Motor neuron (in vitro differentiated cells): ENCODE measurements around the gene LHX3. TPM values are rescaled to one million over a fixed set of nuclear protein-coding genes. Genes with fewer than 3 reads are reported as not detected.
A peak's percentile ranks its signal among the peaks of the same experiment; 100 is the strongest.

Experiments
- ATAC-seq, 8 experiments: fragments of 200-7000 bp; cut with Tn5 transposase; replicated peaks in 6 of 8; 2 replicates each; pipeline ENCODE4 v1.8.0; 2021; ENCODE audit warnings: mild to moderate bottlenecking in 8 of 8, moderate library complexity in 8 of 8
- H3K27ac ChIP-seq, 2 donors: fragments of 250-450 bp; sonication (Bioruptor Pico); 2 replicates each; pipeline ENCODE4 v1.9.0; 2021; ENCODE audit warnings: antibody characterized with exemption in 2 of 2, mild to moderate bottlenecking in 2 of 2, moderate library complexity in 1 of 2
- H3K4me1 ChIP-seq, 2 donors: fragments of 250-450 bp; sonication (Bioruptor Pico); replicated peaks in 1 of 2; 2 replicates each; pipeline ENCODE4 v1.6.1; 2021; ENCODE audit warnings: antibody characterized with exemption in 2 of 2, mild to moderate bottlenecking in 2 of 2, moderate library complexity in 1 of 2
- H3K4me3 ChIP-seq, 5 donors: fragments of 250-450 bp; sonication (Bioruptor Pico); 2 replicates each; pipeline ENCODE4 v1.9.0; 2021; ENCODE audit warnings: antibody characterized with exemption in 5 of 5, mild to moderate bottlenecking in 5 of 5, moderate library complexity in 4 of 5
- WGBS, 10 experiments: fragments of 450-650 bp; shearing (Covaris generic); methylation state at CpG; one replicate each; pipeline ENCODE4 v1.0.0; 2022; 5-methylcytosine and 5-hydroxymethylcytosine counted together
- in situ Hi-C, 9 experiments: fragments of 400-800 bp; cut with MboI; loops; one replicate each; pipeline ENCODE4 v1.15.0; 2021; ENCODE audit warnings: low sequenced_read_pairs in 9 of 9, low pct_unique_long_range_greater_than_20kb in 2 of 9; ENCODE audit not compliant: unreplicated experiment in 9 of 9
- total RNA-seq, 8 experiments: library from RNA; unstranded; fragments of 300-600 nt; gene quantifications; 2 replicates each; pipeline versions ENCODE4 v1.2.3 to v1.2.4, GENCODE V29; 2022

The LHX3 gene
- total RNA-seq, 8 experiments from 2014 or later, result 0.18 to 9.9 (median 3.8) TPM; not detected in 1

DNA sequence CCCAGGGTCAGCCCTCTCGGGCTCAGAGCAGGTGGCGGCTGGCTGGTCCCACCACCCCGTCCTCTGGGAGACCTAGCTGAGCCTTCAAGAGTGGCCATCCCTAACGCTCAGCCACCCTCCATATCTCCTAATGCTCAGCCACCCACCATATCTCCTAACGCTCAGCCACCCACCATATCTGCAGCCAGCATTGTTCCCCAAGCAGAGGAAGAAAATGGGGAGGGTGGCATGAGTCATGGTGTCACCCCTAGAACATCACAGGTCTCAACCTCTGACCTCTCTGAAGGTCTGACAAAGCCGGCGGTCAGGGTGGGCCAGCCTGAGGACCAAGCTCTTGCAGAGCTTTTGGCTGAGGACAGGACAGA, 14.7 kb downstream of the LHX3 start:
- Histone ChIP-seq H3K4me1 (peaks cover 75 to 77% of the 10 kb centered on the region in 2 donors), H3K27ac (peak overlapping the region in 1 of 2 donors; percentile 94), H3K4me3 (no peak overlapping the region)
- in situ Hi-C loops, result no loop called here
- ATAC-seq, result no peak
- 80 to 100% (median 80%) methylated on average over 2 of the region's 7 CpGs; no CpG with 5 or more reads in 7 of the 10 experiments for WGBS, 10 experiments

DNA sequence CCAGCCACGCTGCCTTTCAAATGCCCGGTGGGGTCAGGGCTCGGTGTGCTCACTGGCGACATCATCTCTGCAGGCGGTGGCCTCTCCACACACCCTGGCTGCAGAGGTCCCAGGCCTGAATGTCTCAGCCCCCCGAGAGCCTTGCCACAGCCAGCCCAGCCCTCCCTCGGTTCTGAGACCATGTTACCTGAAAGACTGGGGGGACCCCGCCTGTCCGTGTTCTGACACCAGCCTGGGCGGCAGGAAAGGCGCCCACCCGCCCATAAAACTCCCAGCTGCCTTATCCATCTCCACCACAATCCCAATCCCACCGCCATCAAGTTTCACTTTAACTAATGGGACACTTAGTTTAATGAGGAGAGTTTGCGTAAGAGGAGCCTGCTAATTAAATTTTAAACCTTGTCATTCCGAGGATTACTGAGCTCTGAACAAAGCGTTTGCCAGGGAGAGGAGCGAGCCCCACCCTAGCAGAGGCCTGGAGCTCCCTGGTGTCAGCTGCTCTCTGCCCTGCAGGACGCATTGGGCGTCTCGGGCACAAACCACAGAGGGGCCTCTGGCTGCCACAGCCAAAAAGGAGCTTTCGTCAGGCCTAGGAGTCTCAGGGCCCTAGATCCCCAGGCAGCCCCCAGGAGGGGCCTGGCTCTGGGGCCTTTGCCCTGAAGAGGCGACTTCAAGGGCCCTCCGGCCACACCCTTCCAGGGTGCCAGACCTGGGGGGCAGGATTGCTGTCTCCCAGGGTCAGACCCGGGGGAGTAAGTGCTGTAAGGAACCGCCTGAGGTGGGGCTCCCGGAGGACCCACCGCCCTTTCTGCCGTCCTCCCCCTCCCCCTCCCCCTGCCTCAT, 15.3 kb downstream of the LHX3 start:
- Histone ChIP-seq H3K27ac (peak overlapping the region in 1 of 2 donors; percentile 22), H3K4me3 (no peak overlapping the region), H3K4me1 (peaks cover 77 to 79% of the 10 kb centered on the region in 2 donors)
- in situ Hi-C loops, result no loop called here
- ATAC-seq, result peak in 5 of 8 experiments; percentile 30 to 75 (median 52)
- WGBS, 10 experiments, result 66 to 80% methylated on average over 1 to 4 of the region's 28 CpGs; no CpG with 5 or more reads in 8 of the 10 experiments

DNA sequence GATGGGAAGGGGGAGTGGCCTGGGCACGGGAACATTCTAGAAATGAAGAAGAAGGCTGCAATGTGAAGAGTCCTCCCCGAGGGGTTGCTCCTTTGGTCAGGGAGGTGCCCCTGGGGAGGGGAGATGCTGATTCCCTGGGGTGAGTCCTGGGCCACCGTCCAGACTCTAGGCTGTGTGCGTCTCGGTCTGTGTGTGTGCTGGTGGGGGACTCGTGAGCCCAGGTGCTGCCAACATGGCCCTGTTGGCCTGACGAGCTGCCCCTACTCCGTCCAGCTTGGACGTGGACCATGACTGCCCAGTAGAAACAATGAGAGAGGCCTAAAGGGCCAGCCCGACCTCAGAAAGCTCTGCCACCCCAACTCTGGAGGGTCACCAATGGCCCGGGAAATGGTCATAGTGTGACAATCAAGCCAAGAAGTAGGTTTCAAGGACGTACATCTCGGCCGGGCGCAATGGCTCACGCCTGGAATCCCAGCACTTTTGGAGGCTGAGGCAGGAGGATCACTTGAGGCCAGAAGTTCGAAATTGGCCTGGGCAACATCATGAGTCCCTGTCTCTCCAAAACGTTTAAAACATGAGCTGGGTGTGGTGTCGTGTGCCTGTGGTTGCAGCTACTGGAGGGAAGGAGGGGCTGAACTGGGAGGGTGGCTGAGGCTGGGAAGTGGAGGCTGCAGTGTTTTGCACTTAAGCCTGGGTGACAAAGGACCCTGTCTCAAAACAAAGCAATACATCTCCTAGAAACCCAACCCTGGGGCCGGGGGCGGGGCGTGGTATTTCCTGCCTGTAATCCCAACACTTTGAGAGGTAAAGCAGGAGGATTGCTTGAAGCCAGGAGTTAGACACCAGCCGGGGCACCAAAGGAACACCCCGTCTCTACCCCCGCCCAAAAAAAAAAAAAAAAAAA, 17.0 kb downstream of the LHX3 start:
- Histone ChIP-seq H3K4me1 (peaks cover 69 to 72% of the 10 kb centered on the region in 2 donors), H3K27ac (no peak overlapping the region), H3K4me3 (no peak overlapping the region)
- no peak for ATAC-seq
- in situ Hi-C loops, result no loop called here
- WGBS, 10 experiments, result 65 to 100% (median 78%) methylated on average over 1 to 6 of the region's 25 CpGs; no CpG with 5 or more reads in 2 of the 10 experiments

DNA sequence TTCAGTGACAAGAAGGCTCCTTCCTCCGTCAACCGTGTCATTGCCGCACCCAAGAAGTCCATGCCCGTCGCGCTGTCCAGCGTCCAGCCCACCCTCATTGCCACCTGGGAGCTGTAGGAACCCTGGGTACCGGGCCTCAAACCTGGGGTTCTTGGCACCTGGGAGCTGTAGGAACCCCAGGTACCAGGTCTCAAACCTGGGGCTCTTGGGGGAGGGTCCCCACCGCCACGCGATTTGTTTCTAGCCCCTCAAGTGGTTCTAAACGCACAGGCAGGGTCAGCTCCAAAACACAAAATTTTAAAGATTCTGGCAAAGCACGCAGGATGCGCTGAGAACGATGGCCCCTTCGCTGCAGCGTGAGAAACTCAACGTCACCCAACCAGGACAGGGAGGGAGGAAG, 17.7 kb downstream of the LHX3 start:
- ATAC-seq, result no peak
- no peak overlapping the region for H3K4me3 ChIP-seq
- peaks cover 70 to 72% of the 10 kb centered on the region in 2 donors for H3K4me1 ChIP-seq
- WGBS, 10 experiments, result 70 to 93% (median 90%) methylated on average over 4 to 16 of the region's 18 CpGs; no CpG with 5 or more reads in 5 of the 10 experiments
- no peak overlapping the region for H3K27ac ChIP-seq
- in situ Hi-C loops, result no loop called here

DNA sequence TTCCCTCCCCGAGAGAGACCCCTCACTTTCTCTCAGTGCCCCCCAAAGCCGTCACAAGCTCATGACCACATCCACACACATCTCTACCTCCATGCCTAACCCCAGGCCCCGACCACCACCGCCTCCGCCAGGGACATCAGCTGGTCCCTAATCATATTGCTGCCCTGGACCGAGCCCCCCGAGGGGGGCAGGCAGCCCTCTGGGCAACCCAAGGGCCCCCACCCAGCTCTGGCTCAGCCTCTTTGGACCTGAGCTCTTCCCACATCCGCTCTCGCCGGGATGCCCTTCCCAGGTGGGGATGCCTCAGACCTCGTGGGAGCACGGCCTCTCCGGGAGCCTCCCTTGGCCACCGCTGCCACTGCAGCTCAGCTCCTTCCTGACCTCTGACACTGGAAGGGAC, 18.5 kb downstream of the LHX3 start:
- no peak for ATAC-seq
- 80% methylated on average over 2 of the region's 14 CpGs; no CpG with 5 or more reads in 9 of the 10 experiments for WGBS, 10 experiments

DNA sequence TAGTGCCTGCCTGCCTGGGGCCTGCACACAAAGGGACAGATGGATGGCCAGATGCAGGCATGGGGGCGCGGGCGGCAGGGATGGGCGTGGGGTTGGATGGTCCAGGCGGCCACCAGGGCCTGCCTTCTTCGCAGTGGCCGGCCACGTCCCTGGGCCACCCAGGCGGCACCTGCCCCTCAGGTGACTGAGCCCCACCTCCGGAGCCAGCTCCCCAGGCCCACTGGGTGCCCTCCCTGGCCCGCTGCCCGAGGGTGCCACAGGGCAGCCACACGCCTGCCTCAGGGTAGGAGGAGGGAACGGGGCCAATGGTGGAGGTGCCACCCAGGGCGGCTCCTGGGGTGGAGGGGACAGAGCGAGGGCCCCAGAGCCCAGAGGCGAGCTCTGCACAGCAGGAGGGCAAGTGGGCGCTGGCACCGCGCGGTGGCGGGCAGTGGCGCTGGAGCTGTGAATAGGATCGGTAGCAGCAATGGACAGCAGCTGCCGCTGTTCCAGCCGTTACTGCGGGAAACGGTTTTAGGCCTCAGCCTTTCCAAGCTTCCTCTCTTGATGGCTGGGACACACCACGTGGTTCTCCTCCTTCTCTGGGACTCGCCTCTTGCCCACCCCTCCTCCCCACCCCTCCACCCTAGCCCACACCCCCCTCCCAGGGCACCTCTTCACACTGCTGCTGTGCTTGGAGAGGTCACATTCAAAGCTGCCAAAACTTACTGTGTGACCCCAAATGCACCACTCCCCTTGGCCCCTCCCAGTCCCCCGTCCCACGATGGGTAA, 19.1 kb downstream of the LHX3 start:
- in situ Hi-C loops, result no loop called here
- Histone ChIP-seq H3K27ac (peak overlapping the region in 1 of 2 donors; percentile 22), H3K4me3 (no peak overlapping the region), H3K4me1 (peaks cover 61 to 65% of the 10 kb centered on the region in 2 donors)
- ATAC-seq, result peak in 5 of 8 experiments; percentile 27 to 58 (median 44)
- no CpG with 5 or more reads among the region's 32 CpGs for WGBS, 10 experiments

More for the DNA sequence above, 18.5 kb downstream of the LHX3 start:
- H3K27ac ChIP-seq, result no peak overlapping the region
- H3K4me1 ChIP-seq, result peaks cover 67 to 69% of the 10 kb centered on the region in 2 donors
- H3K4me3 ChIP-seq, result no peak overlapping the region
- in situ Hi-C loops, result no loop called here

DNA sequence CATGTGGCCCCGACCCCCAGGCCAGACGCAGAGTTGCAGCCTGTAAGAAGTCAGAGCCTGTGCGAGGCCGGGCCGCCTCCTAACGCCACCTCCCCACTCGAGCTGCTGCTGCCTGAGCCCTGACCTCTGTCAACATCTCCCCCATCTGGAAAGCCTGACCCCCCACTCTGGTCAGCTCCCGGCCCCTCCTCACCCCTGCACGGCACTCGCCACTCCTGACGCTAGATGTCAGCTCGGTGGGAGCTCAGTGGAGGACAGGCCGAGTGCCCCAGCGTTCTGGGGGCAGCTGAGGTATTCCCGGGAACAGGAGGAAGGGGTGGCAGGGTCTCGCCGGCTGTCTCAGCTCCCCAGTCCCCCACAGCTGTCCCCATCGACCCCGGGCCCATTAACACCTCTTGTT, 19.9 kb downstream of the LHX3 start:
- 0 to 100% (median 69%) methylated on average over 1 to 4 of the region's 19 CpGs; no CpG with 5 or more reads in 6 of the 10 experiments for WGBS, 10 experiments
- peaks cover 57 to 65% of the 10 kb centered on the region in 2 donors for H3K4me1 ChIP-seq
- no peak overlapping the region for H3K4me3 ChIP-seq
- peak in 2 of 8 experiments; percentile 4 to 14 for ATAC-seq
- no peak overlapping the region for H3K27ac ChIP-seq
- in situ Hi-C loops, result no loop called here

DNA sequence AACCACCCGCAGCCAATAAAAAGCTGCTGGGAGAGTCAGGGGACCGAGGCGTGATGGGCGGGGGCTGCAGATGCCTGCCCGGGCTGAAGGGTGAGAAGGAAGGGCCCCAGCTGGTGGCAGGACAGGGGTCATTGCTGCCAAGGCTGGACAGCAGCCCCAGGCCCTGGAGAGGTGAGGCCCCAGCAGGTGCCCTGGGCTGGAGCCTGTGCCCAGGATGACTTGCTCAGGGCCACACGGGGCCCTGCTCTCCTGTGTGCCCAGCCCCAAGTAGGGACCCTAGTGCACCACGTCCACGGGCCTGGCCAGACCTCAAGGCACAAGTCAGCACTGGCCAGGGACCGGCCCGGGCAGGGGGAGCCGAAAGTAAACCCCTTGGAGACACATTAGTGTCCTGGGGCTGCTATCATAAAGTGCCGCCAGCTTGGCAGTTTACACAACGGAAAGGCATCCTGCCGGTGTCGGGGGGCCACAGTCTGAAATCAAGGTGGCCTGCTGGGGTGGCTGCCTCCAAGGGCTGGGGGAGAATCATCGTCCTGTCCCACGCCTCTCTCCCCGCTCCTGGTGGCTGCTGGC, 22.0 kb downstream of the LHX3 start:
- in situ Hi-C loops, result no loop called here
- Histone ChIP-seq H3K4me3 (no peak overlapping the region), H3K4me1 (peaks cover 64 to 67% of the 10 kb centered on the region in 2 donors), H3K27ac (no peak overlapping the region)
- WGBS, 10 experiments, result 60 to 81% (median 70%) methylated on average over 1 to 4 of the region's 18 CpGs; no CpG with 5 or more reads in 6 of the 10 experiments
- ATAC-seq, result no peak

DNA sequence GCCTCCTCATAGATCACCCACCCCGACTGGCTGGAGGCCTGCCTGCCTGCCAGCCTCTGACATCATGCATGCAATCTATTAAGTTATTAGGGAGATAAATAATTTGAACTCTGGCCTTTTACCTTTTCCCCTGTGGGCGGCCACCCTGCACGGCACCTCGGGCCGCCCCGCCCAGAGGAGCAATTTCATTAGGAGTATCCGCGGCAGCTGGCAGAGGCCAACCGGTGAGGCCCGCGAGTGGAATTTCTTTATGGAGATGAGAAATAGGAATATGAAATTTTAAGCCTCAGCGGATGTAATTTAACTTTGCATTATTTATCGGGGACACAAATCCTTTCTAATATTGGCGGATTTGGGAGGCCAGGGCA, 22.5 kb downstream of the LHX3 start:
- WGBS, 10 experiments, result 10 to 100% (median 70%) methylated on average over 1 to 8 of the region's 14 CpGs; no CpG with 5 or more reads in 1 of the 10 experiments
- Histone ChIP-seq H3K4me1 (peaks cover 66 to 70% of the 10 kb centered on the region in 2 donors), H3K4me3 (no peak overlapping the region), H3K27ac (no peak overlapping the region)
- in situ Hi-C loops, result no loop called here
- ATAC-seq, result peak in 3 of 8 experiments; percentile 18 to 65 (median 26)

DNA sequence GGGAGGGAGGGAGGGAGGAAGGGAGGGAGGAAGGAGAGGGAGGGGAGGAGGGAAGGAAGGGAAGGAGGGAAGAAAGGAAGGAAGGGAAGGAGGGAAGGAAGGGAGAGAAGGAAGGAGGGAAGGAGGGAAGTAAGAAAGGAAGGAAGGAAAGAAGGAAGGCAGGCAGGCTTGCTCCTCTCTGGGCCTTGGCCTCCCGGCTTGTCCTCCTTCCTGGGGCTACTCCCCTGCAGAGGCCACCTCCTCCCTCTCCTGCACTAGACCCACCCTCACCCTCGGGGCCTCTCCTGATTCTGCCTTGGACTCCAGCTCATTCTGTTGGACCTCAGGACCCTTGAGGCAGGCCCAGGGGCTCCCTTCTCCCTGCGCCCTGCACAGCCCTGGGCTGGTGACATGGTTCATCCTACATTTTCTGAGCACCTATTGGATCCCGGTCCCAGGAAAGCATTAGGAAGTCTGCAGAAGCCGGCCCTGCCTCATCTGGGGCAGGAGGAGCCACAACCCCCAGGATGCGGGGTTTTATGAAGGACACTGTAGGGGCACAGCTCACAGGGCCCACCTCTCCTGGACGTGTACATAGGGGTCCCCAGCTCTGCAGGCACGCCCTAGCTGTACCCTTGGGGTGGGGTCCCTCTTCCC, 23.0 kb downstream of the LHX3 start:
- 0 to 100% (median 72%) methylated on average over 1 to 2 of the region's 8 CpGs; no CpG with 5 or more reads in 6 of the 10 experiments for WGBS, 10 experiments
- Histone ChIP-seq H3K4me3 (no peak overlapping the region), H3K27ac (peak overlapping the region; percentile 49 to 53), H3K4me1 (peaks cover 68 to 75% of the 10 kb centered on the region in 2 donors)
- ATAC-seq, result peak in 6 of 8 experiments; percentile 19 to 49 (median 32)
- in situ Hi-C loops, result no loop called here

DNA sequence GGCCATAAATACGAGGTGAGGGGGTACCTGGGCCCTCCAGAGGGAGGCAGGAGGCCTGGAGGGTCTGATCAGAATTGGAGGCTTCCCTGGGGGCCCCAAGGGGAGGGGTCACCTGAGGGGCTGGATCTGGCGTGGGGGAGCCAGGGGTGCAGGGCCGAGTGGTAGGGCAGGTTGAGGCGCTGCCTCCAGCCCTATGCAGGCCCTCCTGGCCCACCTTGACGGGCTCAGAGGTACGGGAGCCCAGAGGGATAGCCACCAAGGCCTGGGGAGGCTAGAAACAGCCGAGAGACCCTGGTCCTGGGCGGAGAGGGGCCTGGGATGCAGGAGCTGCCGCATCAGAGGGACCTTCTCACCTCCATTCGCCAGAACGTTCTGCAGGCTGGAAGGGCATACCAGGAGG, 24.3 kb downstream of the LHX3 start:
- peaks cover 61 to 70% of the 10 kb centered on the region in 2 donors for H3K4me1 ChIP-seq
- 20 to 51% (median 20%) methylated on average over 1 to 2 of the region's 11 CpGs; no CpG with 5 or more reads in 7 of the 10 experiments for WGBS, 10 experiments
- in situ Hi-C loops, result no loop called here
- H3K4me3 ChIP-seq, result no peak overlapping the region
- no peak overlapping the region for H3K27ac ChIP-seq
- ATAC-seq, result peak in 3 of 8 experiments; percentile 8 to 42 (median 12)

DNA sequence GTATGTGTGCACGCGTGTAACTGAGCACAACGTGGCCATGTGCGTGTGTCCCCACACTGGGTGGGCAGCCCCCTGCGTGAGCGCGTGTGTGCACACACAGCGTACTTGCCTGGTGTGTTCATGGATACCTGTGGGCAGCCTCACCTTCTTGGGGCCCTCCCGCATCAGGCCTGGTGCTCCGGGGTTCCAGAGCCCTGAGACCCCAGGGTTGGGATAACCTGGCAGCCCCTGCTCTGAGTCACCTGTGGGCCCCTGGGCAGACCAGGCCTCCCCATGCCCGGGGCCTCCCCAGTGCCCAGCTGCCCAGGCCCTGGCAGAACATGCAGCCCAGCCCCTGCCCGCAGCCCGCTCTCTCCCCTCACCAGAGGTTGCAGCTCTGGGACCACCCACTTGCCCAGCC, 25.2 kb downstream of the LHX3 start:
- ATAC-seq, result no peak
- in situ Hi-C loops, result no loop called here
- no peak overlapping the region for H3K27ac ChIP-seq
- no peak overlapping the region for H3K4me3 ChIP-seq
- peaks cover 61 to 69% of the 10 kb centered on the region in 2 donors for H3K4me1 ChIP-seq
- 100% methylated on average over 4 of the region's 13 CpGs; no CpG with 5 or more reads in 9 of the 10 experiments for WGBS, 10 experiments
